CD4-positive, alpha-beta memory T cell (primary cell): ENCODE data around the gene PLCH2. TPM values are rescaled to one million over a fixed set of nuclear protein-coding genes. Genes with fewer than 3 reads are reported as not detected.

Source experiments
- CTCF ChIA-PET: fragments of 350-600 bp; sonication (Branson Sonifier 250); formaldehyde crosslinking; loops from one replicate; lab custom pipeline; 2021; ENCODE audit warnings: inconsistent platforms; ENCODE audit not compliant: partially characterized antibody; lab: Charles Lee
- POLR2A ChIA-PET: fragments of 350-600 bp; sonication (Branson Sonifier 250); formaldehyde crosslinking; loops from one replicate; lab custom pipeline; 2021; ENCODE audit not compliant: partially characterized antibody; lab: Charles Lee
- DNase-seq, 5 donors: peaks; one replicate each; pipeline versions ENCODE4 v3.0.0 to v3.0.0-alpha.2; 2020 to 2022; ENCODE audit warnings: mixed read lengths in 1 of 5
- H3K27ac ChIP-seq: one replicate; pipeline ENCODE4 v1.7.0; 2013; ENCODE audit warnings: low read depth, low read length
- H3K27me3 ChIP-seq: 2 replicates; pipeline ENCODE4 v1.7.0; 2013; ENCODE audit warnings: mild to moderate bottlenecking, low read length, moderate library complexity; ENCODE audit not compliant: insufficient read depth
- H3K36me3 ChIP-seq: 2 replicates; pipeline ENCODE4 v1.7.0; 2013; ENCODE audit warnings: mild to moderate bottlenecking, low read length, moderate library complexity; ENCODE audit not compliant: insufficient read depth
- H3K4me1 ChIP-seq: 2 replicates; pipeline ENCODE4 v1.7.0; 2013; ENCODE audit warnings: mild to moderate bottlenecking, low read length, moderate library complexity; ENCODE audit not compliant: insufficient read depth
- H3K4me3 ChIP-seq, 2 donors: one replicate each; pipeline ENCODE4 v1.7.0; 2013; ENCODE audit warnings: low read length in 2 of 2, mild to moderate bottlenecking in 1 of 2
- H3K9me3 ChIP-seq, 2 donors: one replicate each; pipeline ENCODE4 v1.7.0; 2013; ENCODE audit warnings: low read length in 2 of 2, control low read depth in 1 of 2; ENCODE audit not compliant: control insufficient read depth in 1 of 2
- H3K27ac Mint-ChIP-seq, 7 donors: one replicate each; pipeline ENCODE4 v1.8.0; 2020 to 2021; ENCODE audit warnings: mixed read lengths in 7 of 7, mild to moderate bottlenecking in 6 of 7, inconsistent platforms in 3 of 7, moderate library complexity in 3 of 7
- H3K27me3 Mint-ChIP-seq, 2 donors: one replicate each; pipeline ENCODE4 v1.8.0; 2020 to 2021; ENCODE audit warnings: mixed read lengths in 2 of 2
- H3K36me3 Mint-ChIP-seq, 2 donors: one replicate each; pipeline ENCODE4 v1.8.0; 2020 to 2021; ENCODE audit warnings: mixed read lengths in 2 of 2, inconsistent platforms in 1 of 2, mild to moderate bottlenecking in 1 of 2
- H3K4me1 Mint-ChIP-seq, 4 donors: one replicate each; pipeline ENCODE4 v1.8.0; 2020 to 2021; ENCODE audit warnings: mixed read lengths in 4 of 4, mild to moderate bottlenecking in 1 of 4
- H3K4me3 Mint-ChIP-seq, 8 donors: one replicate each; pipeline ENCODE4 v1.8.0; 2020 to 2021; ENCODE audit warnings: mixed read lengths in 8 of 8, mild to moderate bottlenecking in 7 of 8, moderate library complexity in 6 of 8, inconsistent platforms in 3 of 8
- H3K9me3 Mint-ChIP-seq, 8 donors: one replicate each; pipeline ENCODE4 v1.8.0; 2020 to 2021; ENCODE audit warnings: mixed read lengths in 8 of 8, mild to moderate bottlenecking in 5 of 8, inconsistent platforms in 3 of 8, moderate library complexity in 1 of 8
- intact Hi-C: fragments of 100-400 bp; cut with micrococcal nuclease; formaldehyde crosslinking; loops from one replicate; pipeline ENCODE4 v1.15.1; 2023
- polyA plus RNA-seq, 2 donors: library from polyadenylated mRNA; unstranded; fragments of 300-500 nt; fragmentation: Illumina TruSeq; gene quantifications; one replicate each; pipeline ENCODE4 v1.2.3, GENCODE V29; 2021
- total RNA-seq, 2 experiments: library from RNA; stranded (reverse); gene quantifications; one replicate each; pipeline ENCODE4 v1.2.3, GENCODE V29; 2021

PLCH2 gene
- total and polyA plus RNA-seq, 4 experiments from 2014 or later, result 2.0 to 31.6 (median 26.6) TPM; not detected in 1

DNA sequence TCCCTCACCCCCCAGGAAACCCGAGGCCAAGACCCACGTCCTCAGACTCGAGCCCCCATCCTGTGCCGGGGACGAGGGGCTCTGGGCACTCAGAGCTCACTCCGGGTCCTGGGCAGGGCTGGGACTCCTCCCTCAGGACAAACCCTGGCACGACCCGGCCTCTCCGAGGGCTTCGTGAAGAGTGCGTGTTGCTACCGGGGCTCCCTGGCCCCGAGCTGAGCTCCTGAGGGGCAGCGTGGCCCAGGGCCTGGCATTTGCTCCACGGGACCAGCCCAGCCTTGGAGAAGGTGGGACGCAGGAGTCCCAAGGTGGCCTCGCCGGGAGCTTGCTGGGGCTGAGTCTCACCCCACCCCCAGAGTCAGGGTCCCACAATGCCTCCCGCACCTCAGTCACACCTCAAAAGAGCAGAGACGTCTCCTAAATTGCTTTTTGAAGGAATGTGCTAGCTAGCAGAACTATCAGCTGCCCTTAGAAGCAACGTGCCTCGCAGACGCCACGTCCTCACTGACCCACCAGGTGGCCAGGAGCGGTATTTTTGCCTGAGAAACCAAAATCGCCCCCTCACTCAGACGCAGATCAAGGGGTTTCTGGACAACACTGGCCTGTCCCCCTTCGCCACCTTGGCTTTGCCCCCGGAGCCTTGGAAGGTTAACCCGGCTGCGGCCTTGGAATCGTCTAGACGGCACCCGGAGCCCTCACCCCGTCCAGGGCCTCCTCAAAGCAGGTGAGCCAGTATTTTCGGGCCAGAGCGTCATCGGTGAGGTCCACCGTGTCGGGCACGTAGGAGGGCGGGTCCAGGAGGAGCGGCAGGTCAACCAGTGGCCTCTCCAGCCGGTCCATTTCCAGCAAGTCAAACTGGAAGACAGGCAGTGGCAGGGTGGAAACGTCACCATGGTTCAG, 39.0 kb downstream of the PLCH2 start:
- no peaks in the 10 kb centered on the region for H3K27me3 Mint-ChIP-seq
- no peaks in the 10 kb centered on the region for H3K4me1 Mint-ChIP-seq
- Histone ChIP-seq H3K27ac (no peak overlapping the region), H3K4me1 (no peaks in the 10 kb centered on the region), H3K9me3 (no peaks in the 10 kb centered on the region), H3K36me3 (peaks cover 92% of the 10 kb centered on the region), H3K27me3 (no peaks in the 10 kb centered on the region), H3K4me3 (no peak overlapping the region)
- no peak overlapping the region for H3K27ac Mint-ChIP-seq
- intact Hi-C loops, result no loop called here
- ChIA-PET POLR2A (interaction anchor here (1.0 kb wide), 1 partner anchor 14 kb away, joined by 3 read pairs; no protein-coding TSS in a partner anchor), CTCF (no interaction called here)
- no peak for DNase-seq
- no peak overlapping the region for H3K4me3 Mint-ChIP-seq
- no peaks in the 10 kb centered on the region for H3K9me3 Mint-ChIP-seq
- peaks cover 6 to 47% of the 10 kb centered on the region in 2 donors for H3K36me3 Mint-ChIP-seq

GRCh38 chr1:2515763-2516080, 39.6 kb downstream of the PLCH2 start:
- H3K36me3 ChIP-seq, result peaks cover 90% of the 10 kb centered on the region
- H3K27ac ChIP-seq, result no peak overlapping the region
- ChIA-PET POLR2A (interaction anchor here (1.0 kb wide), 1 partner anchor 14 kb away, joined by 3 read pairs; no protein-coding TSS in a partner anchor), CTCF (no interaction called here)
- H3K36me3 Mint-ChIP-seq, result peaks cover 8 to 46% of the 10 kb centered on the region in 2 donors
- intact Hi-C loops, result no loop called here
- no peaks in the 10 kb centered on the region for H3K9me3 ChIP-seq
- no peaks in the 10 kb centered on the region for H3K27me3 ChIP-seq
- no peak overlapping the region for H3K4me3 ChIP-seq
- H3K4me3 Mint-ChIP-seq, result no peak overlapping the region
- H3K4me1 Mint-ChIP-seq, result peaks cover 0 to under 1% (median 0%) of the 10 kb centered on the region in 4 donors
- H3K4me1 ChIP-seq, result no peaks in the 10 kb centered on the region
- no peak for DNase-seq
- no peak overlapping the region for H3K27ac Mint-ChIP-seq
- H3K9me3 Mint-ChIP-seq, result no peaks in the 10 kb centered on the region
- H3K27me3 Mint-ChIP-seq, result no peaks in the 10 kb centered on the region

DNA sequence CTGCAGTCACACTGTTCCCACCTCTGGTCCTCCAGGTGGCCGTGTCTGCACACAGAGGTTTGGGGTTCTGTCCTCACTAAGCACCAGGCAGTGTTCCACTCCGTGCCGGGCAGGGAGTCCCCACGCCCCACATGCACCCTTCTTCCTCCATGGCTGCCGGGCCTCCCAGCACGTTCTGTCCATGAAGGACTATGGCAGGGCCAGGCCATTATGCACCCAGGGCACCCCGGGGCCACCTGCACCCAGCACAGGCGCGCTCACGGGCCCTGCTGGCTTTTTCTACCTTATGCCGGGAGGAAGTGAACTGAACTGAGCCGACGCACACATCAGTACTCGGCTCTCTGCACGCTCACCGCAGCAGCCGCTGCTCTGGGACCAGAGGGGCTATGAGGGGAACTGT, 40.0 kb downstream of the PLCH2 start:
- peaks cover 90% of the 10 kb centered on the region for H3K36me3 ChIP-seq
- intact Hi-C loops, result no loop called here
- H3K9me3 Mint-ChIP-seq, result no peaks in the 10 kb centered on the region

DNA sequence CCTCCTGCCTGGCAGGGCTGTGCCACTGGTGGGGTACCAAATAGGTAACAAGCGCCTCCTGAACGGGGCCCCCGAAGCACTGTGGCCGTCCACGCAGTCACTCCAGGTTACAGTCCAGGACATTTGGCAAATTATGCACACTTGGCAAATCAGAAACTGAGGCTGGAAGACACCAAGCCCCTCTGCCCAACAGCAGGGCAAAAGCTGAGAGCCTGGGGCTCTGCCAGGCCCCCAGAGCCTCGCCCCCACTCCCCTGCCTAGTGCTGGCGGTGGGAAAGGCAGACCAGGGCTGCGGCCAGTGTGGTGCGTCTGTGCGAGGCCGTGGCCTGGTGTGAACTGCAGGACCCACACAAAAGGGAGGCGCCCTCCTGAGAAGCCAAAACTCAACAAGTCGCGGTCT, 40.9 kb downstream of the PLCH2 start:
- no peaks in the 10 kb centered on the region for H3K4me1 ChIP-seq
- Mint-ChIP-seq H3K9me3 (no peaks in the 10 kb centered on the region), H3K4me1 (peaks cover 0 to 8% (median 1%) of the 10 kb centered on the region in 4 donors), H3K36me3 (peaks cover 13 to 52% of the 10 kb centered on the region in 2 donors), H3K27ac (no peak overlapping the region), H3K27me3 (no peaks in the 10 kb centered on the region), H3K4me3 (no peak overlapping the region)
- no peak for DNase-seq
- POLR2A ChIA-PET, result no interaction called here
- no peak overlapping the region for H3K27ac ChIP-seq
- H3K9me3 ChIP-seq, result no peaks in the 10 kb centered on the region
- intact Hi-C loops, result no loop called here
- CTCF ChIA-PET, result no interaction called here
- no peaks in the 10 kb centered on the region for H3K27me3 ChIP-seq
- no peak overlapping the region for H3K4me3 ChIP-seq
- peaks cover 90% of the 10 kb centered on the region for H3K36me3 ChIP-seq

More for the DNA sequence above, 40.0 kb downstream of the PLCH2 start:
- no peaks in the 10 kb centered on the region for H3K4me1 ChIP-seq
- no peak overlapping the region for H3K27ac ChIP-seq
- no peak overlapping the region for H3K4me3 Mint-ChIP-seq
- no peak for DNase-seq
- no peaks in the 10 kb centered on the region for H3K27me3 ChIP-seq
- no peaks in the 10 kb centered on the region for H3K9me3 ChIP-seq
- POLR2A ChIA-PET, result no interaction called here
- H3K27ac Mint-ChIP-seq, result no peak overlapping the region
- no peaks in the 10 kb centered on the region for H3K27me3 Mint-ChIP-seq
- CTCF ChIA-PET, result no interaction called here
- H3K4me1 Mint-ChIP-seq, result peaks cover 0 to 4% (median under 1%) of the 10 kb centered on the region in 4 donors
- H3K36me3 Mint-ChIP-seq, result peaks cover 12 to 50% of the 10 kb centered on the region in 2 donors
- no peak overlapping the region for H3K4me3 ChIP-seq

GRCh38 chr1:2517966-2518365, 41.9 kb downstream of the PLCH2 start:
- Mint-ChIP-seq H3K9me3 (no peaks in the 10 kb centered on the region), H3K4me1 (peaks cover 5 to 18% (median 8%) of the 10 kb centered on the region in 4 donors), H3K27me3 (no peaks in the 10 kb centered on the region), H3K27ac (no peak overlapping the region), H3K4me3 (no peak overlapping the region), H3K36me3 (peaks cover 18 to 51% of the 10 kb centered on the region in 2 donors)
- DNase-seq, result no peak
- Histone ChIP-seq H3K27me3 (no peaks in the 10 kb centered on the region), H3K4me3 (no peak overlapping the region), H3K9me3 (no peaks in the 10 kb centered on the region), H3K27ac (no peak overlapping the region), H3K4me1 (peaks cover 8% of the 10 kb centered on the region), H3K36me3 (peaks cover 89% of the 10 kb centered on the region)
- POLR2A ChIA-PET, result interaction anchor here (1.0 kb wide), 2 partner anchors 15 to 102 kb away, joined by 3 read pairs; no protein-coding TSS in a partner anchor
- CTCF ChIA-PET, result no interaction called here
- intact Hi-C loops, result no loop called here

DNA sequence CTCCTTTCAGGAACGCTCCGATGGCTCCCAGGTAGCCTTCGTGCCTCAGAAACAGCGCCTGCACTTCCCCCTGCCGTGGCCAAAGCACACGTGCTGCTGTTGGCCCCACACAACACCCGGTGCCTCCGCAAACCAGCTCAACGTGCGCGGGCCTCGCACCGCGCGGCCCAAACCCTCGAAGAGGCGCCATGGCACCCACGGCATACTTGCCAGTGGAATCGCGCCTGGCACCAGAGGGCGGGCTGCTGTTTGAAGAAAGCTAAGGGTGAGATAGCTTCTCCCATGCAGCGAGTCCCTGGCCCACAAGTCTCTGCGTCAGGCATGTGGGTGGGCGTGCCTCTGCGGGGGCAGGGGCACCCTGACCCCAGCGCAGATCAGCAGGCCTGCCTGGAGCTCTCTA, 42.4 kb downstream of the PLCH2 start:
- POLR2A ChIA-PET, result interaction anchor here (1.0 kb wide), 2 partner anchors 15 to 103 kb away, joined by 3 read pairs; no protein-coding TSS in a partner anchor
- Mint-ChIP-seq H3K27ac (no peak overlapping the region), H3K27me3 (no peaks in the 10 kb centered on the region)

DNA sequence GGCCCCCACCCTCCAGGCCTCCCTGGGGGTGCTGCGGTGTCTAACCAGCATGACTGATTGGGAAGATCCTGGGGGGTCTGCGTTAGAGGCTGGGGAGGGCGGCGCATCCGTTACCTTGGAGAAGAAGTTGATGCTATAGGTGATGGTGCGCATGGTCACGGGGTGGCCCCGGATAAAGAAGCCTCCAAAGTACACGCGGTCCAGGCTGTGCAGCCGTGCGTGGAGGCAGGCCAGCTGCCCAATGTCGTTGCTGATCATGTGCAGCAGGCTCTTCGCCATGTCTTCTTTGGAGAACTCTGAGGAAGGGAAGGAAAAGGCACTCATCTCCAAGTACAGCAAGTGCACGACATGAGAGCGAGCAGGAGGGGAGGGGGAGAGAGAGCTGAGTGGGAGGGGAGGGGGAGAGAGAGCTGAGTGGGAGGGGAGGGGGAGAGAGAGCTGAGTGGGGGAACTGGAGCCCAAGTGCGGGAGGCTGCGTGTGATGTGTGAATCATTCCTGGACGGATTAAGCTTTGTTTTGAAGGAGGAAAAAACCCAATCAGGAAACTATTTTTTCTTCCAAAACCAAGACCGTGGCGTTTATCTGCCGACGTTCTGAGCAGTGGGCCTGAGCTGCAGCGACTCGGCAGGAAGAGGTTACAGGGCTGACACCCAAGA, 43.1 kb downstream of the PLCH2 start:
- H3K4me3 Mint-ChIP-seq, result no peak overlapping the region
- Histone ChIP-seq H3K4me1 (peaks cover 20% of the 10 kb centered on the region), H3K9me3 (no peaks in the 10 kb centered on the region), H3K27me3 (no peaks in the 10 kb centered on the region), H3K27ac (no peak overlapping the region), H3K36me3 (peaks cover 77% of the 10 kb centered on the region), H3K4me3 (no peak overlapping the region)
- DNase-seq, result no peak
- H3K36me3 Mint-ChIP-seq, result peaks cover 18 to 49% of the 10 kb centered on the region in 2 donors
- H3K27me3 Mint-ChIP-seq, result no peaks in the 10 kb centered on the region
- peaks cover 16 to 30% (median 17%) of the 10 kb centered on the region in 4 donors for H3K4me1 Mint-ChIP-seq
- intact Hi-C loops, result no loop called here
- H3K27ac Mint-ChIP-seq, result no peak overlapping the region
- CTCF ChIA-PET, result no interaction called here
- H3K9me3 Mint-ChIP-seq, result no peaks in the 10 kb centered on the region
- POLR2A ChIA-PET, result interaction anchor here (1.2 to 1.6 kb wide), 2 partner anchors 10 to 28 kb away, joined by 3 to 7 read pairs; partner anchors contain the start of gene HES5

More for the DNA sequence above, 42.4 kb downstream of the PLCH2 start:
- no peaks in the 10 kb centered on the region for H3K9me3 ChIP-seq
- no peaks in the 10 kb centered on the region for H3K27me3 ChIP-seq
- no peak overlapping the region for H3K27ac ChIP-seq
- Mint-ChIP-seq H3K9me3 (no peaks in the 10 kb centered on the region), H3K36me3 (peaks cover 18 to 50% of the 10 kb centered on the region in 2 donors), H3K4me3 (no peak overlapping the region), H3K4me1 (peaks cover 11 to 24% (median 13%) of the 10 kb centered on the region in 4 donors)
- no peak for DNase-seq
- CTCF ChIA-PET, result no interaction called here
- H3K4me3 ChIP-seq, result no peak overlapping the region
- peaks cover 14% of the 10 kb centered on the region for H3K4me1 ChIP-seq
- intact Hi-C loops, result no loop called here
- peaks cover 84% of the 10 kb centered on the region for H3K36me3 ChIP-seq
